ENCODE data around the gene HABP2. TPM values are rescaled to one million over a fixed set of nuclear protein-coding genes. Genes with fewer than 3 reads are reported as not detected.

HABP2 gene
- total and polyA plus RNA-seq, 2 experiments from 2014 or later = not detected

DNA sequence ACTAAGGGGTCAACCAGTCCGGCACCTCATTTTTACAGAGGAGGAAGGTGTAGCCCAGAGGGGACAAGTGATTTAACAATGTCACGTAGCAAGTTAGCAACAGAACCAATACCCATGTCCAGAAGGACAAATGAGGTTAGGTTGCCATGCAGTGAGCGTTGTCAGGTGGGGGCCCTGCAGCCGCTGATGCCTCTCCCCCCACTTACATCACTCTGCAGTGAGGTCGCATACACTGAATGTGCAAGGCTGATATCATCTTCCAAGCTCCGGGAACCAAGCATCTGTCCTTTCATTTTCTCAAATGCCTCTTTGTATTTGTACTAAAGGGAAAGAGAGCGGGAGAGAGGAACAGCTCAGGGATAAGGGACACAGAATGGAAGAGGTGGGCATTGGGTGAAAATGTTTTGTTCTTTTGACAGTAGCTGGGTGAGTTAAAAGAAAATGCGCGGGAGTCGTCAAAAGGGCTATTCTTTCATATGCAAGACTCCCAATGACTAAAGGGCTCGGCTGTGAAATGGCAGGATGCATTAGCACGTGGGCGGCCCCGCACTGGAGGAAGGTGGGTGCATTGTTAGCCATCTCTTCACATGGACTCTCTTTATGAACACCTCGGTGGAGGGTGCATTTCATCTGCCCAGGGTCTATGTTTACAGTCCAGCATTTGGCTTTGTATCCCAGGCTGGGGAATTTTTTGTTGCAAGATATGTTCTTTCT lies 61.3 kb downstream of the HABP2 start:
- Mint-ChIP-seq H3K4me3 (no peak overlapping the region), H3K27me3 (ENCODE audit: insufficient read depth, low read depth, poor library complexity) (peaks cover 10% of the 10 kb centered on the region), H3K27ac (no peak overlapping the region), H3K9me3 (no peaks in the 10 kb centered on the region), H3K4me1 (peaks cover 61% of the 10 kb centered on the region), H3K36me3 (ENCODE audit: low read depth) (no peaks in the 10 kb centered on the region)
- H2AFZ ChIP-seq = no peak overlapping the region
- H3K4me2 ChIP-seq = 0 out of 2 replicates have a peak overlapping the region, but pooled peaks have one; percentile 19
- peaks cover 38% of the 10 kb centered on the region for H3K4me1 ChIP-seq (ENCODE audit: insufficient read depth)
- H4K20me1 ChIP-seq (replicated peaks; ENCODE audit: insufficient read depth) = no peaks in the 10 kb centered on the region
- no peak; the same call in 2 of the 3 replicates for ATAC-seq
- no peaks in the 10 kb centered on the region for H3K9me2 ChIP-seq (ENCODE audit: insufficient read depth)
- H3F3A ChIP-seq (replicated peaks; ENCODE audit: low read depth) = no peaks in the 10 kb centered on the region
- no peak overlapping the region for H3K4me3 ChIP-seq
- H3K27ac ChIP-seq (ENCODE audit: low read depth) = no peak overlapping the region
- no peaks in the 10 kb centered on the region for H3K36me3 ChIP-seq (ENCODE audit: insufficient read depth)
- H3K27me3 ChIP-seq (ENCODE audit: insufficient read depth) = peaks cover 5% of the 10 kb centered on the region
- DNase-seq (ENCODE audit: low spot score) = peak; percentile 32
- TF ChIP-seq EZH2phosphoT487 (IDR thresholded peaks at IDR 0.05; ENCODE audit: unreplicated experiment) (no peak), STAT1 (IDR thresholded peaks at IDR 0.05; ENCODE audit: unreplicated experiment) (no peak), NANOG (IDR thresholded peaks at IDR 0.05; ENCODE audit: borderline replicate concordance) (no peak), CREB1 (CRISPR knock-in tag; IDR thresholded peaks at IDR 0.05; ENCODE audit: low read depth) (no peak), JUNB (IDR thresholded peaks at IDR 0.05; ENCODE audit: unreplicated experiment) (no peak), POLR2AphosphoS5 (IDR thresholded peaks at IDR 0.05; ENCODE audit: low read depth) (no peak), ZNF114 (CRISPR knock-in tag; IDR thresholded peaks at IDR 0.05) (no peak), EZH2 (IDR thresholded peaks at IDR 0.05; ENCODE audit: low read depth, unreplicated experiment) (no peak), ZNF331 (CRISPR knock-in tag; IDR thresholded peaks at IDR 0.05; ENCODE audit: low read depth) (no peak), CTCF (conservative IDR thresholded peaks at IDR 0.05; ENCODE audit: low read depth in 2 of 2) (no peak)
- TF ChIP-seq, protein P1, sequence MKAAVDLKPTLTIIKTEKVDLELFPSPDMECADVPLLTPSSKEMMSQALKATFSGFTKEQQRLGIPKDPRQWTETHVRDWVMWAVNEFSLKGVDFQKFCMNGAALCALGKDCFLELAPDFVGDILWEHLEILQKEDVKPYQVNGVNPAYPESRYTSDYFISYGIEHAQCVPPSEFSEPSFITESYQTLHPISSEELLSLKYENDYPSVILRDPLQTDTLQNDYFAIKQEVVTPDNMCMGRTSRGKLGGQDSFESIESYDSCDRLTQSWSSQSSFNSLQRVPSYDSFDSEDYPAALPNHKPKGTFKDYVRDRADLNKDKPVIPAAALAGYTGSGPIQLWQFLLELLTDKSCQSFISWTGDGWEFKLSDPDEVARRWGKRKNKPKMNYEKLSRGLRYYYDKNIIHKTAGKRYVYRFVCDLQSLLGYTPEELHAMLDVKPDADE (IDR thresholded peaks at IDR 0.05) = no peak
- TF ChIP-seq, protein P2, sequence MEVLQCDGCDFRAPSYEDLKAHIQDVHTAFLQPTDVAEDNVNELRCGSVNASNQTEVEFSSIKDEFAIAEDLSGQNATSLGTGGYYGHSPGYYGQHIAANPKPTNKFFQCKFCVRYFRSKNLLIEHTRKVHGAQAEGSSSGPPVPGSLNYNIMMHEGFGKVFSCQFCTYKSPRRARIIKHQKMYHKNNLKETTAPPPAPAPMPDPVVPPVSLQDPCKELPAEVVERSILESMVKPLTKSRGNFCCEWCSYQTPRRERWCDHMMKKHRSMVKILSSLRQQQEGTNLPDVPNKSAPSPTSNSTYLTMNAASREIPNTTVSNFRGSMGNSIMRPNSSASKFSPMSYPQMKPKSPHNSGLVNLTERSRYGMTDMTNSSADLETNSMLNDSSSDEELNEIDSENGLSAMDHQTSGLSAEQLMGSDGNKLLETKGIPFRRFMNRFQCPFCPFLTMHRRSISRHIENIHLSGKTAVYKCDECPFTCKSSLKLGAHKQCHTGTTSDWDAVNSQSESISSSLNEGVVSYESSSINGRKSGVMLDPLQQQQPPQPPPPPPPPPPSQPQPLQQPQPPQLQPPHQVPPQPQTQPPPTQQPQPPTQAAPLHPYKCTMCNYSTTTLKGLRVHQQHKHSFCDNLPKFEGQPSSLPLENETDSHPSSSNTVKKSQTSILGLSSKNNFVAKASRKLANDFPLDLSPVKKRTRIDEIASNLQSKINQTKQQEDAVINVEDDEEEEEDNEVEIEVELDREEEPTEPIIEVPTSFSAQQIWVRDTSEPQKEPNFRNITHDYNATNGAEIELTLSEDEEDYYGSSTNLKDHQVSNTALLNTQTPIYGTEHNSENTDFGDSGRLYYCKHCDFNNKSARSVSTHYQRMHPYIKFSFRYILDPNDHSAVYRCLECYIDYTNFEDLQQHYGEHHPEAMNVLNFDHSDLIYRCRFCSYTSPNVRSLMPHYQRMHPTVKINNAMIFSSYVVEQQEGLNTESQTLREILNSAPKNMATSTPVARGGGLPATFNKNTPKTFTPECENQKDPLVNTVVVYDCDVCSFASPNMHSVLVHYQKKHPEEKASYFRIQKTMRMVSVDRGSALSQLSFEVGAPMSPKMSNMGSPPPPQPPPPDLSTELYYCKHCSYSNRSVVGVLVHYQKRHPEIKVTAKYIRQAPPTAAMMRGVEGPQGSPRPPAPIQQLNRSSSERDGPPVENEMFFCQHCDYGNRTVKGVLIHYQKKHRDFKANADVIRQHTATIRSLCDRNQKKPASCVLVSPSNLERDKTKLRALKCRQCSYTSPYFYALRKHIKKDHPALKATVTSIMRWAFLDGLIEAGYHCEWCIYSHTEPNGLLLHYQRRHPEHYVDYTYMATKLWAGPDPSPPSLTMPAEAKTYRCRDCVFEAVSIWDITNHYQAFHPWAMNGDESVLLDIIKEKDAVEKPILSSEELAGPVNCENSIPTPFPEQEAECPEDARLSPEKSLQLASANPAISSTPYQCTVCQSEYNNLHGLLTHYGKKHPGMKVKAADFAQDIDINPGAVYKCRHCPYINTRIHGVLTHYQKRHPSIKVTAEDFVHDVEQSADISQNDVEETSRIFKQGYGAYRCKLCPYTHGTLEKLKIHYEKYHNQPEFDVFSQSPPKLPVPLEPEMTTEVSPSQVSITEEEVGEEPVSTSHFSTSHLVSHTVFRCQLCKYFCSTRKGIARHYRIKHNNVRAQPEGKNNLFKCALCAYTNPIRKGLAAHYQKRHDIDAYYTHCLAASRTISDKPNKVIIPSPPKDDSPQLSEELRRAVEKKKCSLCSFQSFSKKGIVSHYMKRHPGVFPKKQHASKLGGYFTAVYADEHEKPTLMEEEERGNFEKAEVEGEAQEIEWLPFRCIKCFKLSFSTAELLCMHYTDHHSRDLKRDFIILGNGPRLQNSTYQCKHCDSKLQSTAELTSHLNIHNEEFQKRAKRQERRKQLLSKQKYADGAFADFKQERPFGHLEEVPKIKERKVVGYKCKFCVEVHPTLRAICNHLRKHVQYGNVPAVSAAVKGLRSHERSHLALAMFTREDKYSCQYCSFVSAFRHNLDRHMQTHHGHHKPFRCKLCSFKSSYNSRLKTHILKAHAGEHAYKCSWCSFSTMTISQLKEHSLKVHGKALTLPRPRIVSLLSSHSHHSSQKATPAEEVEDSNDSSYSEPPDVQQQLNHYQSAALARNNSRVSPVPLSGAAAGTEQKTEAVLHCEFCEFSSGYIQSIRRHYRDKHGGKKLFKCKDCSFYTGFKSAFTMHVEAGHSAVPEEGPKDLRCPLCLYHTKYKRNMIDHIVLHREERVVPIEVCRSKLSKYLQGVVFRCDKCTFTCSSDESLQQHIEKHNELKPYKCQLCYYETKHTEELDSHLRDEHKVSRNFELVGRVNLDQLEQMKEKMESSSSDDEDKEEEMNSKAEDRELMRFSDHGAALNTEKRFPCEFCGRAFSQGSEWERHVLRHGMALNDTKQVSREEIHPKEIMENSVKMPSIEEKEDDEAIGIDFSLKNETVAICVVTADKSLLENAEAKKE (CRISPR knock-in tag; IDR thresholded peaks at IDR 0.05) = no peak
- TF ChIP-seq, protein P3, sequence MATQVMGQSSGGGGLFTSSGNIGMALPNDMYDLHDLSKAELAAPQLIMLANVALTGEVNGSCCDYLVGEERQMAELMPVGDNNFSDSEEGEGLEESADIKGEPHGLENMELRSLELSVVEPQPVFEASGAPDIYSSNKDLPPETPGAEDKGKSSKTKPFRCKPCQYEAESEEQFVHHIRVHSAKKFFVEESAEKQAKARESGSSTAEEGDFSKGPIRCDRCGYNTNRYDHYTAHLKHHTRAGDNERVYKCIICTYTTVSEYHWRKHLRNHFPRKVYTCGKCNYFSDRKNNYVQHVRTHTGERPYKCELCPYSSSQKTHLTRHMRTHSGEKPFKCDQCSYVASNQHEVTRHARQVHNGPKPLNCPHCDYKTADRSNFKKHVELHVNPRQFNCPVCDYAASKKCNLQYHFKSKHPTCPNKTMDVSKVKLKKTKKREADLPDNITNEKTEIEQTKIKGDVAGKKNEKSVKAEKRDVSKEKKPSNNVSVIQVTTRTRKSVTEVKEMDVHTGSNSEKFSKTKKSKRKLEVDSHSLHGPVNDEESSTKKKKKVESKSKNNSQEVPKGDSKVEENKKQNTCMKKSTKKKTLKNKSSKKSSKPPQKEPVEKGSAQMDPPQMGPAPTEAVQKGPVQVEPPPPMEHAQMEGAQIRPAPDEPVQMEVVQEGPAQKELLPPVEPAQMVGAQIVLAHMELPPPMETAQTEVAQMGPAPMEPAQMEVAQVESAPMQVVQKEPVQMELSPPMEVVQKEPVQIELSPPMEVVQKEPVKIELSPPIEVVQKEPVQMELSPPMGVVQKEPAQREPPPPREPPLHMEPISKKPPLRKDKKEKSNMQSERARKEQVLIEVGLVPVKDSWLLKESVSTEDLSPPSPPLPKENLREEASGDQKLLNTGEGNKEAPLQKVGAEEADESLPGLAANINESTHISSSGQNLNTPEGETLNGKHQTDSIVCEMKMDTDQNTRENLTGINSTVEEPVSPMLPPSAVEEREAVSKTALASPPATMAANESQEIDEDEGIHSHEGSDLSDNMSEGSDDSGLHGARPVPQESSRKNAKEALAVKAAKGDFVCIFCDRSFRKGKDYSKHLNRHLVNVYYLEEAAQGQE (IDR thresholded peaks at IDR 0.05; ENCODE audit: unreplicated experiment) = no peak
- no peaks in the 10 kb centered on the region for H3K79me2 ChIP-seq (replicated peaks; ENCODE audit: insufficient read depth)

Measured in GM23338 (cell line).